SK-N-SH treated with all-trans-retinoic acid at 6 μM for 48 hours (cell line): Measurements from ENCODE around the gene QRICH1.

Experiments used
- ATAC-seq: fragments of 200-7000 bp; cut with Tn5 transposase; 3 replicates; pipeline ENCODE4 v1.9.1; 2020; ENCODE audit warnings: mild to moderate bottlenecking, moderate library complexity
- ARNTL ChIP-seq: fragments of 450-650 bp; formaldehyde crosslinking; IDR thresholded peaks from 2 replicates; pipeline ENCODE4 v1.5.0; 2020; ENCODE audit warnings: low read depth, mild to moderate bottlenecking, moderate library complexity, borderline replicate concordance
- BACH2 ChIP-seq: fragments of 250-450 bp; sonication (Bioruptor Pico); IDR thresholded peaks from 2 replicates; pipeline ENCODE4 v1.9.0; 2021; ENCODE audit warnings: mild to moderate bottlenecking, borderline replicate concordance
- CSDC2 ChIP-seq: fragments of 250-450 bp; sonication (Bioruptor Pico); IDR thresholded peaks from 2 replicates; pipeline ENCODE4 v1.5.0; 2020; ENCODE audit warnings: mild to moderate bottlenecking, moderate library complexity
- ESRRG ChIP-seq: fragments of 250-450 bp; sonication (Bioruptor Pico); IDR thresholded peaks from 2 replicates; pipeline ENCODE4 v1.6.1; 2021; ENCODE audit warnings: mild to moderate bottlenecking
- GLIS3 ChIP-seq: fragments of 250-450 bp; sonication (Bioruptor Pico); IDR thresholded peaks from 2 replicates; pipeline ENCODE4 v1.5.0; 2020; ENCODE audit warnings: mild to moderate bottlenecking, moderate library complexity
- ISL1 ChIP-seq: fragments of 250-450 bp; sonication (Bioruptor Pico); IDR thresholded peaks from 2 replicates; pipeline ENCODE4 v2.1.2; 2022; ENCODE audit warnings: mild to moderate bottlenecking, moderate library complexity
- OSR1 ChIP-seq: fragments of 250-450 bp; sonication (Bioruptor Pico); IDR thresholded peaks from 2 replicates; pipeline ENCODE4 v1.8.0; 2022; ENCODE audit warnings: moderate library complexity, mild to moderate bottlenecking, inconsistent platforms
- PPARA ChIP-seq: fragments of 250-450 bp; sonication (Bioruptor Pico); IDR thresholded peaks from 2 replicates; pipeline ENCODE4 v1.5.0; 2020; ENCODE audit warnings: mild to moderate bottlenecking, borderline replicate concordance
- RARB ChIP-seq: fragments of 250-450 bp; sonication (Bioruptor Pico); IDR thresholded peaks from 2 replicates; pipeline ENCODE4 v1.8.0; 2021; ENCODE audit warnings: mild to moderate bottlenecking, moderate library complexity
- SNAI2 ChIP-seq: fragments of 250-450 bp; sonication (Bioruptor Pico); IDR thresholded peaks from 2 replicates; pipeline ENCODE4 v1.5.0; 2020; ENCODE audit warnings: mild to moderate bottlenecking, moderate library complexity
- TOX ChIP-seq: fragments of 250-450 bp; sonication (Bioruptor Pico); IDR thresholded peaks from 2 replicates; pipeline ENCODE4 v1.8.0; 2021; ENCODE audit warnings: mild to moderate bottlenecking, moderate library complexity, borderline replicate concordance
- ZC3H10 ChIP-seq: fragments of 250-450 bp; sonication (Bioruptor Pico); IDR thresholded peaks from 2 replicates; pipeline ENCODE4 v1.5.1; 2021; ENCODE audit warnings: mild to moderate bottlenecking, moderate library complexity
- ZFP3 ChIP-seq: fragments of 250-450 bp; sonication (Bioruptor Pico); IDR thresholded peaks from 2 replicates; pipeline ENCODE4 v1.5.0; 2020; ENCODE audit warnings: mild to moderate bottlenecking, moderate library complexity
- ZFP30 ChIP-seq: fragments of 450-650 bp; formaldehyde crosslinking; IDR thresholded peaks from 2 replicates; pipeline ENCODE4 v1.5.0; 2022; ENCODE audit warnings: mild to moderate bottlenecking, moderate library complexity
- ZNF565 ChIP-seq: fragments of 450-650 bp; formaldehyde crosslinking; conservative IDR thresholded peaks from 2 replicates; pipeline ENCODE4 v1.5.0; 2020; ENCODE audit warnings: low read depth, mild to moderate bottlenecking, moderate library complexity
- ZNF70 ChIP-seq: fragments of 450-650 bp; formaldehyde crosslinking; IDR thresholded peaks from 2 replicates; pipeline ENCODE4 v1.5.0; 2020; ENCODE audit warnings: mild to moderate bottlenecking, moderate library complexity
- ZNF8 ChIP-seq: fragments of 450-650 bp; formaldehyde crosslinking; IDR thresholded peaks from 2 replicates; pipeline ENCODE4 v1.5.0; 2020; ENCODE audit warnings: mild to moderate bottlenecking, moderate library complexity
- TF ChIP-seq, protein P1 (sequence below): fragments of 250-450 bp; sonication (Bioruptor Pico); IDR thresholded peaks from 2 replicates; pipeline ENCODE4 v1.5.1; 2021; ENCODE audit warnings: mild to moderate bottlenecking, moderate library complexity
- TF ChIP-seq, protein P2 (sequence below): fragments of 250-450 bp; sonication (Bioruptor Pico); IDR thresholded peaks from 2 replicates; pipeline ENCODE4 v1.5.1; 2020; ENCODE audit warnings: low read depth, mild to moderate bottlenecking, moderate library complexity
- TF ChIP-seq, protein P3 (sequence below): fragments of 250-450 bp; sonication (Bioruptor Pico); IDR thresholded peaks from 2 replicates; pipeline ENCODE4 v1.8.0; 2021; ENCODE audit warnings: low read depth, mild to moderate bottlenecking, moderate library complexity, borderline replicate concordance
- TF ChIP-seq, protein P4 (sequence below): fragments of 250-450 bp; sonication (Bioruptor Pico); IDR thresholded peaks from 2 replicates; pipeline ENCODE4 v1.8.0; 2020; ENCODE audit warnings: mild to moderate bottlenecking, moderate library complexity, borderline replicate concordance

The QRICH1 gene

DNA sequence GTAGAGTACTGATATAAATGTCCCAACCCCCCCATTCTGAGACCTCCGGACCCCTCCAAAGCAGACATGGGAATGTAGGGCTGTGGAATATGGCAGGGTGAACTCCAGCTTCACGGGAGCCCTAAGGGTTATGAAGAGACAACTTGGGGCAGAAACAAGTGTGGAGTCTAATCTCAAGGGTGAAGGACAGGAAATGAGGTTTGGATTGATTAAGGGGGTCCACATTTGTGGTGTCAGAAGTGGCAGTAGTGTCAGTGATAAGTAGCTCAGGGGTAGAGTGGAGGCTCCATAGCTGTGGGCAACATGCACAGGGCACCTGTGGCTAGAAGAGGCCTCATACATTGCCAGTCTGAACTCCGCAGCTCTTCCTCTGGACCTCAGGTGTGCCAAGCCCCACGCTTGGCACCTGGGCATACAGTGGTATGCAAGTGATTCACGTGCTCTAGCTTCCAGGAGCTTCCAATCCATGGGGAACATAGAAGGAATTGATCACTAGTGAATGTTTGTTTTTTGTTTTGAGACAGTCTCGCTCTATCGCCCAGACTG lies 108.0 kb downstream of the QRICH1 start:
- TF ChIP-seq ESRRG (CRISPR knock-in tag), result no peak
- TF ChIP-seq, protein P1, sequence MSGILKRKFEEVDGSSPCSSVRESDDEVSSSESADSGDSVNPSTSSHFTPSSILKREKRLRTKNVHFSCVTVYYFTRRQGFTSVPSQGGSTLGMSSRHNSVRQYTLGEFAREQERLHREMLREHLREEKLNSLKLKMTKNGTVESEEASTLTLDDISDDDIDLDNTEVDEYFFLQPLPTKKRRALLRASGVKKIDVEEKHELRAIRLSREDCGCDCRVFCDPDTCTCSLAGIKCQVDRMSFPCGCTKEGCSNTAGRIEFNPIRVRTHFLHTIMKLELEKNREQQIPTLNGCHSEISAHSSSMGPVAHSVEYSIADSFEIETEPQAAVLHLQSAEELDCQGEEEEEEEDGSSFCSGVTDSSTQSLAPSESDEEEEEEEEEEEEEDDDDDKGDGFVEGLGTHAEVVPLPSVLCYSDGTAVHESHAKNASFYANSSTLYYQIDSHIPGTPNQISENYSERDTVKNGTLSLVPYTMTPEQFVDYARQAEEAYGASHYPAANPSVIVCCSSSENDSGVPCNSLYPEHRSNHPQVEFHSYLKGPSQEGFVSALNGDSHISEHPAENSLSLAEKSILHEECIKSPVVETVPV, result no peak
- TF ChIP-seq ARNTL (CRISPR knock-in tag), result no peak
- TF ChIP-seq ZFP3 (CRISPR knock-in tag), result no peak
- TF ChIP-seq, protein P2, sequence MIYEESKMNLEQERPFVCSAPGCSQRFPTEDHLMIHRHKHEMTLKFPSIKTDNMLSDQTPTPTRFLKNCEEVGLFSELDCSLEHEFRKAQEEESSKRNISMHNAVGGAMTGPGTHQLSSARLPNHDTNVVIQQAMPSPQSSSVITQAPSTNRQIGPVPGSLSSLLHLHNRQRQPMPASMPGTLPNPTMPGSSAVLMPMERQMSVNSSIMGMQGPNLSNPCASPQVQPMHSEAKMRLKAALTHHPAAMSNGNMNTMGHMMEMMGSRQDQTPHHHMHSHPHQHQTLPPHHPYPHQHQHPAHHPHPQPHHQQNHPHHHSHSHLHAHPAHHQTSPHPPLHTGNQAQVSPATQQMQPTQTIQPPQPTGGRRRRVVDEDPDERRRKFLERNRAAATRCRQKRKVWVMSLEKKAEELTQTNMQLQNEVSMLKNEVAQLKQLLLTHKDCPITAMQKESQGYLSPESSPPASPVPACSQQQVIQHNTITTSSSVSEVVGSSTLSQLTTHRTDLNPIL, result no peak
- no peak for TF ChIP-seq ZNF70 (CRISPR knock-in tag)
- TF ChIP-seq ZNF565 (CRISPR knock-in tag), result no peak
- no peak for TF ChIP-seq CSDC2 (CRISPR knock-in tag)
- no peak for TF ChIP-seq PPARA (CRISPR knock-in tag)
- no peak for TF ChIP-seq TOX
- no peak for TF ChIP-seq ZNF8 (CRISPR knock-in tag)
- TF ChIP-seq, protein P3, sequence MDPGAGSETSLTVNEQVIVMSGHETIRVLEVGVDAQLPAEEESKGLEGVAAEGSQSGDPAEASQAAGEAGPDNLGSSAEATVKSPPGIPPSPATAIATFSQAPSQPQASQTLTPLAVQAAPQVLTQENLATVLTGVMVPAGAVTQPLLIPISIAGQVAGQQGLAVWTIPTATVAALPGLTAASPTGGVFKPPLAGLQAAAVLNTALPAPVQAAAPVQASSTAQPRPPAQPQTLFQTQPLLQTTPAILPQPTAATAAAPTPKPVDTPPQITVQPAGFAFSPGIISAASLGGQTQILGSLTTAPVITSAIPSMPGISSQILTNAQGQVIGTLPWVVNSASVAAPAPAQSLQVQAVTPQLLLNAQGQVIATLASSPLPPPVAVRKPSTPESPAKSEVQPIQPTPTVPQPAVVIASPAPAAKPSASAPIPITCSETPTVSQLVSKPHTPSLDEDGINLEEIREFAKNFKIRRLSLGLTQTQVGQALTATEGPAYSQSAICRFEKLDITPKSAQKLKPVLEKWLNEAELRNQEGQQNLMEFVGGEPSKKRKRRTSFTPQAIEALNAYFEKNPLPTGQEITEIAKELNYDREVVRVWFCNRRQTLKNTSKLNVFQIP (CRISPR knock-in tag), result no peak
- ATAC-seq, result no peak

DNA sequence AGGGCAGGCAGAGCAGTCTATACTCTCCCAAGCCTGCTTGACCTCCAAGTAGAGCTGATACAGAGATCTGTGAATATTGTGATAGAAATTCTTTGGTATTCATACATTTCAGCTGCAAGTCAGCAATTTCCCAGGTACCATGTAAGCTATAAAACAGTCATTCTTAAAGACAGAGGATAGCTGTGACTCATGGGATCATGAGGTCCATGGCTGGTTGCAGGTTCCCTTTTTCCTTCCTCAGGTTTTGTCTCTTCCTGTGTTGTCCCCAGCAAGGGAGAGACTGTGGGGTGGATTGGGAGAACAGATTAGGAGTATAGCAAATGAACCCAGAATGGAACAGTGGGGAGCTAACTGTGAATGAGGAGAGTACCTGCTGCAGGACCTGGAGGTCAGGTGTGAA lies 109.2 kb downstream of the QRICH1 start:
- ATAC-seq, result no peak
- TF ChIP-seq ZC3H10, result no peak
- TF ChIP-seq ZNF70 (CRISPR knock-in tag), result no peak
- no peak for TF ChIP-seq OSR1 (CRISPR knock-in tag)
- TF ChIP-seq, protein P3 (CRISPR knock-in tag), result no peak
- no peak for TF ChIP-seq ZFP30
- no peak for TF ChIP-seq ARNTL (CRISPR knock-in tag)
- TF ChIP-seq, protein P2, result no peak
- TF ChIP-seq ZNF8 (CRISPR knock-in tag), result no peak
- TF ChIP-seq ZNF565 (CRISPR knock-in tag), result no peak

DNA sequence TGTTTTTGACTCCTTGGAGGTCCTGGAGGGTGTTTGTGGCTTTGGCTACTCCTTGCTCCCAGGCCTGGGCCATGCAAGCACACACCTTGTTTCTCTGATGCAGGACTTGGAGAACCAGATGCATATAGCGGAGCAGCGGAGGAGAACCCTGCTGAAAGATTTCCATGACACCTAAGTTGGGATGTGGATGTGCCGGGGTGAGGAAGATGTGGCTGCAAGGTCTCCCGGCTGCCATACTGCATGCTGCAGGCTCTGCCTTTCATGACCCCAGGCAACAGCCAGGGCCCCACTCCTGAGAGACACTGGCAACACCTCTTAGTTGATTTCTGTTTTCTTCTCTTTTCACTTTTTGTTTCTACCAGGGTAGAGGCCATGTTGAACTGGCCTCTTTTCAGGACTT lies 110.8 kb downstream of the QRICH1 start:
- no peak for ATAC-seq

More for the DNA sequence above, 110.8 kb downstream of the QRICH1 start:
- TF ChIP-seq GLIS3 (CRISPR knock-in tag) (no peak), ZFP30 (no peak), RARB (CRISPR knock-in tag) (no peak), ZFP3 (CRISPR knock-in tag) (no peak), CSDC2 (CRISPR knock-in tag) (no peak), ARNTL (CRISPR knock-in tag) (no peak), SNAI2 (no peak), ZNF70 (CRISPR knock-in tag) (no peak), ZNF8 (CRISPR knock-in tag) (no peak), BACH2 (CRISPR knock-in tag) (no peak), PPARA (CRISPR knock-in tag) (no peak), ISL1 (CRISPR knock-in tag) (no peak), ZC3H10 (no peak)
- TF ChIP-seq, protein P1, result no peak
- TF ChIP-seq, protein P3 (CRISPR knock-in tag), result no peak
- TF ChIP-seq, protein P4, sequence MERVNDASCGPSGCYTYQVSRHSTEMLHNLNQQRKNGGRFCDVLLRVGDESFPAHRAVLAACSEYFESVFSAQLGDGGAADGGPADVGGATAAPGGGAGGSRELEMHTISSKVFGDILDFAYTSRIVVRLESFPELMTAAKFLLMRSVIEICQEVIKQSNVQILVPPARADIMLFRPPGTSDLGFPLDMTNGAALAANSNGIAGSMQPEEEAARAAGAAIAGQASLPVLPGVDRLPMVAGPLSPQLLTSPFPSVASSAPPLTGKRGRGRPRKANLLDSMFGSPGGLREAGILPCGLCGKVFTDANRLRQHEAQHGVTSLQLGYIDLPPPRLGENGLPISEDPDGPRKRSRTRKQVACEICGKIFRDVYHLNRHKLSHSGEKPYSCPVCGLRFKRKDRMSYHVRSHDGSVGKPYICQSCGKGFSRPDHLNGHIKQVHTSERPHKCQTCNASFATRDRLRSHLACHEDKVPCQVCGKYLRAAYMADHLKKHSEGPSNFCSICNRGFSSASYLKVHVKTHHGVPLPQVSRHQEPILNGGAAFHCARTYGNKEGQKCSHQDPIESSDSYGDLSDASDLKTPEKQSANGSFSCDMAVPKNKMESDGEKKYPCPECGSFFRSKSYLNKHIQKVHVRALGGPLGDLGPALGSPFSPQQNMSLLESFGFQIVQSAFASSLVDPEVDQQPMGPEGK, result no peak
- TF ChIP-seq, protein P2, result no peak
